SK-N-SH treated with all-trans-retinoic acid at 6 μM for 48 hours (cell line): ENCODE measurements around the gene PDE6A.
"Not testable (repeated sequence)": the region's sequence is repeated elsewhere in the genome, so short reads cannot be mapped to it uniquely, and the experiment has no call there.

Source experiments
- ARNTL ChIP-seq: fragments of 450-650 bp; formaldehyde crosslinking; IDR thresholded peaks from 2 replicates; pipeline ENCODE4 v1.5.0; 2020; ENCODE audit warnings: low read depth, mild to moderate bottlenecking, moderate library complexity, borderline replicate concordance
- CREB5 ChIP-seq: fragments of 250-450 bp; sonication (Bioruptor Pico); IDR thresholded peaks from 2 replicates; pipeline ENCODE4 v1.5.1; 2020; ENCODE audit warnings: low read depth, mild to moderate bottlenecking, moderate library complexity
- OSR1 ChIP-seq: fragments of 250-450 bp; sonication (Bioruptor Pico); IDR thresholded peaks from 2 replicates; pipeline ENCODE4 v1.8.0; 2022; ENCODE audit warnings: moderate library complexity, mild to moderate bottlenecking, inconsistent platforms
- PATZ1 ChIP-seq: fragments of 250-450 bp; sonication (Bioruptor Pico); IDR thresholded peaks from 2 replicates; pipeline ENCODE4 v1.8.0; 2020; ENCODE audit warnings: mild to moderate bottlenecking, moderate library complexity, borderline replicate concordance
- POU6F1 ChIP-seq: fragments of 250-450 bp; sonication (Bioruptor Pico); IDR thresholded peaks from 2 replicates; pipeline ENCODE4 v1.8.0; 2021; ENCODE audit warnings: low read depth, mild to moderate bottlenecking, moderate library complexity, borderline replicate concordance
- PPARA ChIP-seq: fragments of 250-450 bp; sonication (Bioruptor Pico); IDR thresholded peaks from 2 replicates; pipeline ENCODE4 v1.5.0; 2020; ENCODE audit warnings: mild to moderate bottlenecking, borderline replicate concordance
- TCF4 ChIP-seq: fragments of 250-450 bp; sonication (Bioruptor Pico); IDR thresholded peaks from 2 replicates; pipeline ENCODE4 v1.8.0; 2021; ENCODE audit warnings: mild to moderate bottlenecking, moderate library complexity, borderline replicate concordance
- TOX ChIP-seq: fragments of 250-450 bp; sonication (Bioruptor Pico); IDR thresholded peaks from 2 replicates; pipeline ENCODE4 v1.8.0; 2021; ENCODE audit warnings: mild to moderate bottlenecking, moderate library complexity, borderline replicate concordance
- TSHZ2 ChIP-seq: fragments of 250-450 bp; sonication (Bioruptor Pico); IDR thresholded peaks from 2 replicates; pipeline ENCODE4 v1.5.0; 2020; ENCODE audit warnings: mild to moderate bottlenecking, moderate library complexity
- ZC3H10 ChIP-seq: fragments of 250-450 bp; sonication (Bioruptor Pico); IDR thresholded peaks from 2 replicates; pipeline ENCODE4 v1.5.1; 2021; ENCODE audit warnings: mild to moderate bottlenecking, moderate library complexity
- ZFP3 ChIP-seq: fragments of 250-450 bp; sonication (Bioruptor Pico); IDR thresholded peaks from 2 replicates; pipeline ENCODE4 v1.5.0; 2020; ENCODE audit warnings: mild to moderate bottlenecking, moderate library complexity
- ZNF565 ChIP-seq: fragments of 450-650 bp; formaldehyde crosslinking; conservative IDR thresholded peaks from 2 replicates; pipeline ENCODE4 v1.5.0; 2020; ENCODE audit warnings: low read depth, mild to moderate bottlenecking, moderate library complexity
- ZNF8 ChIP-seq: fragments of 450-650 bp; formaldehyde crosslinking; IDR thresholded peaks from 2 replicates; pipeline ENCODE4 v1.5.0; 2020; ENCODE audit warnings: mild to moderate bottlenecking, moderate library complexity

GRCh38 chr5:149882633-149883032 lies 62.0 kb downstream of the PDE6A start:
- not testable (repeated sequence) for TF ChIP-seq TSHZ2 (CRISPR knock-in tag); OSR1 (CRISPR knock-in tag); PPARA (CRISPR knock-in tag); TOX; CREB5; ZC3H10 (CRISPR knock-in tag); ARNTL; ZFP3 (CRISPR knock-in tag); ZNF565 (CRISPR knock-in tag); PATZ1 (CRISPR knock-in tag); TCF4 (CRISPR knock-in tag); ZNF8; POU6F1 (CRISPR knock-in tag)
